GM23338 (cell line): ENCODE measurements around the gene GNA12. TPM values are rescaled to one million over a fixed set of nuclear protein-coding genes. Genes with fewer than 3 reads are reported as not detected.
A peak's percentile ranks its signal among the peaks of the same experiment; 100 is the strongest.

Source experiments
- ATAC-seq: fragments of 200-7000 bp; cut with Tn5 transposase; 3 replicates; pipeline ENCODE4 v1.9.1; 2020
- DNase-seq: peaks from one replicate; pipeline ENCODE4 v3.0.0-alpha.2; 2015; ENCODE audit warnings: low spot score
- H2AFZ ChIP-seq: fragments of 200-600 bp; sonication (generic); 2 replicates; pipeline ENCODE4 v1.8.0; 2016; ENCODE audit warnings: antibody characterized with exemption, mild to moderate bottlenecking, moderate library complexity
- H3F3A ChIP-seq: fragments of 200-600 bp; sonication (generic); replicated peaks from 2 replicates; pipeline ENCODE4 v1.8.0; 2017; ENCODE audit warnings: antibody characterized with exemption, mixed run types, low read depth
- H3K27ac ChIP-seq: fragments of 200-600 bp; sonication (generic); 2 replicates; pipeline ENCODE4 v1.6.1; 2016; ENCODE audit warnings: low read depth
- H3K27me3 ChIP-seq: fragments of 200-600 bp; sonication (generic); 2 replicates; pipeline ENCODE4 v1.8.0; 2016; ENCODE audit warnings: mild to moderate bottlenecking, mixed run types, moderate library complexity; ENCODE audit not compliant: insufficient read depth
- H3K36me3 ChIP-seq: fragments of 200-600 bp; sonication (generic); 2 replicates; pipeline ENCODE4 v1.8.0; 2016; ENCODE audit warnings: mild to moderate bottlenecking; ENCODE audit not compliant: insufficient read depth
- H3K4me1 ChIP-seq: fragments of 200-600 bp; sonication (generic); 2 replicates; pipeline ENCODE4 v1.8.0; 2016; ENCODE audit warnings: mild to moderate bottlenecking, moderate library complexity; ENCODE audit not compliant: insufficient read depth
- H3K4me2 ChIP-seq: fragments of 200-600 bp; sonication (generic); 2 replicates; pipeline ENCODE4 v1.7.1; 2017; ENCODE audit warnings: mixed run types
- H3K4me3 ChIP-seq: fragments of 200-600 bp; sonication (generic); 2 replicates; pipeline ENCODE4 v1.6.1; 2016; ENCODE audit warnings: mixed run types
- H3K79me2 ChIP-seq: fragments of 200-600 bp; sonication (generic); replicated peaks from 2 replicates; pipeline ENCODE4 v1.8.0; 2017; ENCODE audit warnings: mild to moderate bottlenecking; ENCODE audit not compliant: insufficient read depth
- H3K9me2 ChIP-seq: fragments of 200-600 bp; sonication (generic); 2 replicates; pipeline ENCODE4 v1.8.0; 2017; ENCODE audit not compliant: insufficient read depth
- H4K20me1 ChIP-seq: fragments of 200-600 bp; sonication (generic); replicated peaks from 2 replicates; pipeline ENCODE4 v1.8.0; 2017; ENCODE audit warnings: mild to moderate bottlenecking; ENCODE audit not compliant: insufficient read depth
- H3K27ac Mint-ChIP-seq: 2 replicates; pipeline ENCODE4 v1.8.0; 2020; ENCODE audit warnings: inconsistent platforms, mild to moderate bottlenecking, moderate library complexity, mixed read lengths
- H3K27me3 Mint-ChIP-seq: 3 replicates; pipeline ENCODE4 v1.8.0; 2022; ENCODE audit warnings: low read depth, mild to moderate bottlenecking, moderate library complexity, mixed read lengths, inconsistent platforms; ENCODE audit not compliant: insufficient read depth, poor library complexity
- H3K36me3 Mint-ChIP-seq: 3 replicates; pipeline ENCODE4 v1.8.0; 2021; ENCODE audit warnings: low read depth, mild to moderate bottlenecking, inconsistent platforms, moderate library complexity, mixed read lengths
- H3K4me1 Mint-ChIP-seq: 3 replicates; pipeline ENCODE4 v1.8.0; 2020; ENCODE audit warnings: mild to moderate bottlenecking, inconsistent platforms, mixed read lengths
- H3K4me3 Mint-ChIP-seq: 3 replicates; pipeline ENCODE4 v1.8.0; 2021; ENCODE audit warnings: moderate library complexity, mild to moderate bottlenecking, inconsistent platforms, mixed read lengths
- H3K9me3 Mint-ChIP-seq: 3 replicates; pipeline ENCODE4 v1.8.0; 2020; ENCODE audit warnings: moderate library complexity, mild to moderate bottlenecking, inconsistent platforms, mixed read lengths
- EZH2 ChIP-seq: fragments of 200-600 bp; sonication (generic); IDR thresholded peaks from one replicate; pipeline ENCODE4 v1.8.0; 2017; ENCODE audit warnings: antibody characterized with exemption, mild to moderate bottlenecking, low read depth; ENCODE audit not compliant: unreplicated experiment
- JUNB ChIP-seq: IDR thresholded peaks from one replicate; pipeline ENCODE4 v1.6.1; 2016; ENCODE audit warnings: antibody characterized with exemption; ENCODE audit not compliant: unreplicated experiment
- NANOG ChIP-seq: IDR thresholded peaks from 2 replicates; pipeline ENCODE4 v1.6.1; 2016; ENCODE audit warnings: antibody characterized with exemption, borderline replicate concordance
- POLR2AphosphoS5 ChIP-seq: IDR thresholded peaks from 2 replicates; pipeline ENCODE4 v1.6.1; 2016; ENCODE audit warnings: antibody characterized with exemption, low read depth
- STAT1 ChIP-seq: IDR thresholded peaks from one replicate; pipeline ENCODE4 v1.6.1; 2016; ENCODE audit warnings: antibody characterized with exemption; ENCODE audit not compliant: unreplicated experiment
- ZNF114 ChIP-seq: fragments of 250-450 bp; sonication (Bioruptor Pico); IDR thresholded peaks from 2 replicates; pipeline ENCODE4 v1.5.0; 2020; ENCODE audit warnings: mild to moderate bottlenecking, moderate library complexity
- ZNF331 ChIP-seq: fragments of 250-450 bp; sonication (Bioruptor Pico); IDR thresholded peaks from 2 replicates; pipeline ENCODE4 v1.5.0; 2020; ENCODE audit warnings: low read depth, mild to moderate bottlenecking, moderate library complexity
- polyA plus RNA-seq: library from polyadenylated mRNA; unstranded; fragments of >200 nt; fragmentation: Nextera tagmentation; extraction: Ambion mirVana; gene quantifications from 2 replicates; pipeline ENCODE4 v1.2.1, GENCODE V29; 2016
- total RNA-seq: library from RNA; depleted of rRNA; stranded (reverse); fragments of >200 nt; shearing (Covaris generic); gene quantifications from 2 replicates; pipeline ENCODE4 v1.2.3, GENCODE V29; 2014
- TF ChIP-seq, protein P1 (sequence below): IDR thresholded peaks from 2 replicates; pipeline ENCODE4 v1.6.1; 2016; ENCODE audit warnings: antibody characterized with exemption
- TF ChIP-seq, protein P2 (sequence below): IDR thresholded peaks from one replicate; pipeline ENCODE4 v1.6.1; 2018; ENCODE audit warnings: antibody characterized with exemption; ENCODE audit not compliant: unreplicated experiment
- TF ChIP-seq, protein P3 (sequence below), 2 experiments: fragments of 200-600 bp in 1 of 2; sonication (generic) in 1 of 2; conservative IDR thresholded peaks; 2 replicates each; pipeline versions ENCODE4 v1.5.1 to v1.6.1; 2016 to 2017; ENCODE audit warnings: antibody characterized with exemption in 2 of 2, low read depth in 2 of 2, mild to moderate bottlenecking in 2 of 2, moderate library complexity in 1 of 2

GNA12 gene
- total and polyA plus RNA-seq, 2 experiments from 2014 or later, result 24.0 to 87.7 TPM

DNA sequence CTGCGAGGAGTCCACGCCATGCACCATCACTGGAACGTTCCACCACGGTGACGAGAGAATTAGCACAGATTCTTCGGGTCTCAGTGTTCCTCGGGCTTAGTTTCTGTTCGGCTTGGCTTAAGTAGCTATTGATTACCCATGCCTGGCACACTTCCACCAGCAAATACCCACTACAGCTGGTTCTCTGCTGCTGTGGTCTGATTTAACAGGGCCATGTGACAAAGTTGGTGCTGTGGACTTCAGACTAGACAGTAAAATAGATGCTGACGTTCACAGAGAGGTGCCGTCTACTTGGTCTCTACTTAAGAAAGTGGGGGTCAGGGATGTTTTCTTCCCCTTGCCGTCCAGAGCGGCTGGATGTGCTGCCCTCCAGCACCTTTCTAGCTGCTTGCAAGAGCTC lies 11.6 kb downstream of the GNA12 start (continued):
- TF ChIP-seq, protein P1, sequence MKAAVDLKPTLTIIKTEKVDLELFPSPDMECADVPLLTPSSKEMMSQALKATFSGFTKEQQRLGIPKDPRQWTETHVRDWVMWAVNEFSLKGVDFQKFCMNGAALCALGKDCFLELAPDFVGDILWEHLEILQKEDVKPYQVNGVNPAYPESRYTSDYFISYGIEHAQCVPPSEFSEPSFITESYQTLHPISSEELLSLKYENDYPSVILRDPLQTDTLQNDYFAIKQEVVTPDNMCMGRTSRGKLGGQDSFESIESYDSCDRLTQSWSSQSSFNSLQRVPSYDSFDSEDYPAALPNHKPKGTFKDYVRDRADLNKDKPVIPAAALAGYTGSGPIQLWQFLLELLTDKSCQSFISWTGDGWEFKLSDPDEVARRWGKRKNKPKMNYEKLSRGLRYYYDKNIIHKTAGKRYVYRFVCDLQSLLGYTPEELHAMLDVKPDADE, result no peak
- TF ChIP-seq, protein P2, sequence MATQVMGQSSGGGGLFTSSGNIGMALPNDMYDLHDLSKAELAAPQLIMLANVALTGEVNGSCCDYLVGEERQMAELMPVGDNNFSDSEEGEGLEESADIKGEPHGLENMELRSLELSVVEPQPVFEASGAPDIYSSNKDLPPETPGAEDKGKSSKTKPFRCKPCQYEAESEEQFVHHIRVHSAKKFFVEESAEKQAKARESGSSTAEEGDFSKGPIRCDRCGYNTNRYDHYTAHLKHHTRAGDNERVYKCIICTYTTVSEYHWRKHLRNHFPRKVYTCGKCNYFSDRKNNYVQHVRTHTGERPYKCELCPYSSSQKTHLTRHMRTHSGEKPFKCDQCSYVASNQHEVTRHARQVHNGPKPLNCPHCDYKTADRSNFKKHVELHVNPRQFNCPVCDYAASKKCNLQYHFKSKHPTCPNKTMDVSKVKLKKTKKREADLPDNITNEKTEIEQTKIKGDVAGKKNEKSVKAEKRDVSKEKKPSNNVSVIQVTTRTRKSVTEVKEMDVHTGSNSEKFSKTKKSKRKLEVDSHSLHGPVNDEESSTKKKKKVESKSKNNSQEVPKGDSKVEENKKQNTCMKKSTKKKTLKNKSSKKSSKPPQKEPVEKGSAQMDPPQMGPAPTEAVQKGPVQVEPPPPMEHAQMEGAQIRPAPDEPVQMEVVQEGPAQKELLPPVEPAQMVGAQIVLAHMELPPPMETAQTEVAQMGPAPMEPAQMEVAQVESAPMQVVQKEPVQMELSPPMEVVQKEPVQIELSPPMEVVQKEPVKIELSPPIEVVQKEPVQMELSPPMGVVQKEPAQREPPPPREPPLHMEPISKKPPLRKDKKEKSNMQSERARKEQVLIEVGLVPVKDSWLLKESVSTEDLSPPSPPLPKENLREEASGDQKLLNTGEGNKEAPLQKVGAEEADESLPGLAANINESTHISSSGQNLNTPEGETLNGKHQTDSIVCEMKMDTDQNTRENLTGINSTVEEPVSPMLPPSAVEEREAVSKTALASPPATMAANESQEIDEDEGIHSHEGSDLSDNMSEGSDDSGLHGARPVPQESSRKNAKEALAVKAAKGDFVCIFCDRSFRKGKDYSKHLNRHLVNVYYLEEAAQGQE, result no peak
- TF ChIP-seq NANOG, result no peak
- TF ChIP-seq ZNF114 (CRISPR knock-in tag), result no peak

DNA sequence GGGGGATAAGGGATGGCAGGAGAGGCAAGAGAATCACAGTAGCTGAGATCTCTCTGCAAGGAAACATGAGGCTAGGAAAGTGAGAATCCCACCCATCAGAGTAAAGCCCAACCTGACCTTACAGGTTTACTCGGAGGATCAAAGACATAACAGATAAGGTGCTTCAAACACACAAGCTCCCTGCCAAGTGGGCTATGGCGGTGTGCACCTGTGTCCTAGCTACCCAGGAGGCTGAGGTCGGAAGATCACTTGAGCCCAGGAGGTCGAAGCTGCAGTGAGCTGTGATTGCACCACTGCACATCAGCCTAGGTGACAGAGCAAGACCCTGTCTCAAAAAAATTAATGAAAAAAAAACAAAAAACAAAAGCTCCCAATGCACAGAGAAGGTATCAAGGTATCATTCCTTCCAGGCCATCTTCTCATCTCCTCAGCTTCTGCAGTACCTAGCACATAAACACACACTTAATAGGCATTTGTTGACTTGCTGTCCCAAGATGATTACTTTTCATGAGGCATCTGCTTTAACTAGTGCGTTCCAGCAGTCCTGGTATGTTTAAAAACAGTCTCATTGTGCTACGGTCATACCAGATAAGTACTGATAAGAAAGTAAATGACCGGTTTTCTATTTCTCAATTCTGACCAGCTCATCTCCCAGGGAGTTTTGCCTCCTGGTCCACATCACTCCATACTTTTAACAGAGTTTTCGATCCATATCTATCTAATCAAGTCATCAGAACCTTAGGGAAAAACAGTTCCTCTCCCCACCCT lies 13.3 kb downstream of the GNA12 start:
- Mint-ChIP-seq H3K27ac (peak overlapping the region; percentile 16; the same call in 1 of the 2 replicates), H3K9me3 (peaks cover 2% of the 10 kb centered on the region; the same call in 2 of the 3 replicates), H3K36me3 (peaks cover 41% of the 10 kb centered on the region), H3K27me3 (peaks cover 6% of the 10 kb centered on the region), H3K4me3 (no peak overlapping the region), H3K4me1 (peaks cover 76% of the 10 kb centered on the region)
- peaks cover 100% of the 10 kb centered on the region for H3K79me2 ChIP-seq
- H3K27ac ChIP-seq, result no peak overlapping the region
- peaks cover 80% of the 10 kb centered on the region for H3K4me1 ChIP-seq
- peaks cover 11% of the 10 kb centered on the region; the same call in 1 of the 2 replicates for H3K36me3 ChIP-seq
- no peaks in the 10 kb centered on the region for H3K9me2 ChIP-seq
- H3K4me2 ChIP-seq, result no peak overlapping the region
- H3K27me3 ChIP-seq, result no peaks in the 10 kb centered on the region
- no peak for DNase-seq
- no peak for TF ChIP-seq EZH2
- no peak for TF ChIP-seq JUNB
- H3F3A ChIP-seq, result peaks cover 10% of the 10 kb centered on the region; the same call in 1 of the 2 replicates
- no peak for ATAC-seq
- H3K4me3 ChIP-seq, result no peak overlapping the region
- H4K20me1 ChIP-seq, result peaks cover 23% of the 10 kb centered on the region
- H2AFZ ChIP-seq, result no peak overlapping the region

DNA sequence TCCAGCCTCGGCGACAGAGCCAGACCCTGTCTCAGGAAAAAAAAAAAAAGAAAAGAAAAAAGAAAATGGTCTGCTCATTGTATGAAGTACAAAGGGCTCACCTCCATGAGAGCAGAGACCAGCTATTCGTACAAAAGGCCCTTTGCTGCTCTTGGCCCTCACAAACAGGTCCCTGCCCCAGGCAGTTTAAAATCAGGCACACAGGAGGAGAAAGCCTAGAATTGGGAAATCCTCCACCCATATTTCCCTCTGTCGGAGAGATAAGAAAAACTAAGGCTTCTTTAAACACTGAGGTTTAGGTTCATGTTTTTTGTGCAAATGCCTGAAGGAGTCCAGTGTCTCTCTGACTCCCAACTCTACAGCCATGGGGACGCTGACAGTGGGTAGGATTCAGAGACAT lies 15.1 kb downstream of the GNA12 start:
- H3K36me3 Mint-ChIP-seq, result peaks cover 37% of the 10 kb centered on the region; the same call in 2 of the 3 replicates
- H3K27ac Mint-ChIP-seq, result peak overlapping the region; percentile 51; the same call in 1 of the 2 replicates
- H3K4me1 Mint-ChIP-seq, result peaks cover 76% of the 10 kb centered on the region
- no peak overlapping the region for H3K4me3 ChIP-seq
- H4K20me1 ChIP-seq, result peaks cover 11% of the 10 kb centered on the region; the same call in 1 of the 2 replicates
- H3F3A ChIP-seq, result peaks cover 16% of the 10 kb centered on the region; the same call in 1 of the 2 replicates
- no peak overlapping the region for H2AFZ ChIP-seq
- no peaks in the 10 kb centered on the region for H3K27me3 ChIP-seq
- ATAC-seq, result no peak
- H3K9me2 ChIP-seq, result no peaks in the 10 kb centered on the region
- peaks cover 92% of the 10 kb centered on the region for H3K79me2 ChIP-seq
- H3K4me2 ChIP-seq, result no peak overlapping the region
- no peak for DNase-seq
- peak overlapping the region; percentile 62; the same call in 1 of the 2 replicates for H3K27ac ChIP-seq
- peaks cover 4% of the 10 kb centered on the region; the same call in 1 of the 2 replicates for H3K36me3 ChIP-seq
- H3K27me3 Mint-ChIP-seq, result peaks cover 10% of the 10 kb centered on the region
- H3K4me3 Mint-ChIP-seq, result no peak overlapping the region
- peaks cover 73% of the 10 kb centered on the region for H3K4me1 ChIP-seq
- peaks cover 3% of the 10 kb centered on the region; the same call in 2 of the 3 replicates for H3K9me3 Mint-ChIP-seq
- TF ChIP-seq, protein P3, sequence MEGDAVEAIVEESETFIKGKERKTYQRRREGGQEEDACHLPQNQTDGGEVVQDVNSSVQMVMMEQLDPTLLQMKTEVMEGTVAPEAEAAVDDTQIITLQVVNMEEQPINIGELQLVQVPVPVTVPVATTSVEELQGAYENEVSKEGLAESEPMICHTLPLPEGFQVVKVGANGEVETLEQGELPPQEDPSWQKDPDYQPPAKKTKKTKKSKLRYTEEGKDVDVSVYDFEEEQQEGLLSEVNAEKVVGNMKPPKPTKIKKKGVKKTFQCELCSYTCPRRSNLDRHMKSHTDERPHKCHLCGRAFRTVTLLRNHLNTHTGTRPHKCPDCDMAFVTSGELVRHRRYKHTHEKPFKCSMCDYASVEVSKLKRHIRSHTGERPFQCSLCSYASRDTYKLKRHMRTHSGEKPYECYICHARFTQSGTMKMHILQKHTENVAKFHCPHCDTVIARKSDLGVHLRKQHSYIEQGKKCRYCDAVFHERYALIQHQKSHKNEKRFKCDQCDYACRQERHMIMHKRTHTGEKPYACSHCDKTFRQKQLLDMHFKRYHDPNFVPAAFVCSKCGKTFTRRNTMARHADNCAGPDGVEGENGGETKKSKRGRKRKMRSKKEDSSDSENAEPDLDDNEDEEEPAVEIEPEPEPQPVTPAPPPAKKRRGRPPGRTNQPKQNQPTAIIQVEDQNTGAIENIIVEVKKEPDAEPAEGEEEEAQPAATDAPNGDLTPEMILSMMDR (conservative IDR thresholded peaks at IDR 0.05; ENCODE audit: low read depth in 2 of 2), result no peak
- TF ChIP-seq ZNF114 (CRISPR knock-in tag) (no peak), ZNF331 (CRISPR knock-in tag) (no peak), EZH2 (no peak), JUNB (no peak), STAT1 (no peak), POLR2AphosphoS5 (no peak)
- TF ChIP-seq, protein P1, result no peak
